Type B pancreatic cell (in vitro differentiated cells): ENCODE measurements around the gene EBI3. TPM values are rescaled to one million over a fixed set of nuclear protein-coding genes. Genes with fewer than 3 reads are reported as not detected.
"Not testable (repeated sequence)": the region's sequence is repeated elsewhere in the genome, so short reads cannot be mapped to it uniquely, and the experiment has no call there.

Experiments
- DNase-seq: peaks from one replicate; pipeline ENCODE4 v3.0.0; 2021; ENCODE audit warnings: mixed read lengths; ENCODE audit not compliant: unreplicated experiment; ENCODE audit errors: extremely low spot score
- H3K27ac Mint-ChIP-seq: 2 replicates; pipeline ENCODE4 v1.8.0; 2021; ENCODE audit warnings: mild to moderate bottlenecking, mixed read lengths
- H3K27me3 Mint-ChIP-seq: 2 replicates; pipeline ENCODE4 v1.8.0; 2021; ENCODE audit warnings: mixed read lengths
- H3K36me3 Mint-ChIP-seq: 2 replicates; pipeline ENCODE4 v1.8.0; 2021; ENCODE audit warnings: mixed read lengths
- H3K4me1 Mint-ChIP-seq: one replicate; pipeline ENCODE4 v1.8.0; 2021; ENCODE audit warnings: mixed read lengths; ENCODE audit not compliant: unreplicated experiment
- H3K4me3 Mint-ChIP-seq: 2 replicates; pipeline ENCODE4 v1.8.0; 2021; ENCODE audit warnings: mild to moderate bottlenecking, mixed read lengths
- H3K9me3 Mint-ChIP-seq: 2 replicates; pipeline ENCODE4 v1.8.0; 2021; ENCODE audit warnings: mixed read lengths
- CTCF ChIP-seq: fragments of 200-600 bp; sonication (generic); conservative IDR thresholded peaks from 2 replicates; pipeline ENCODE4 v1.5.0; 2021; ENCODE audit warnings: antibody characterized with exemption, mild to moderate bottlenecking
- total RNA-seq: library from RNA; stranded (reverse); gene quantifications from 2 replicates; pipeline ENCODE4 v1.2.1, GENCODE V29; 2021; ENCODE audit warnings: low replicate concordance

The EBI3 gene
- total RNA-seq, 1 donor from 2014 or later: 0.43 TPM

- H3K27me3 Mint-ChIP-seq: peaks cover 9% of the 10 kb centered on the region
- no peaks in the 10 kb centered on the region for H3K9me3 Mint-ChIP-seq
- no peaks in the 10 kb centered on the region for H3K4me1 Mint-ChIP-seq
- H3K4me3 Mint-ChIP-seq: no peak overlapping the region
- H3K36me3 Mint-ChIP-seq: no peaks in the 10 kb centered on the region
- no peak for TF ChIP-seq CTCF
- H3K27ac Mint-ChIP-seq: no peak overlapping the region
- no peak for DNase-seq
Observed at GRCh38 chr19:4272894-4273293, 43.6 kb downstream of the EBI3 start.

- H3K27ac Mint-ChIP-seq, H3K4me1 Mint-ChIP-seq, H3K36me3 Mint-ChIP-seq, H3K9me3 Mint-ChIP-seq, DNase-seq, H3K4me3 Mint-ChIP-seq: not testable (repeated sequence)
- peaks cover 18% of the 10 kb centered on the region for H3K27me3 Mint-ChIP-seq
Observed at GRCh38 chr19:4274321-4274686, 45.0 kb downstream of the EBI3 start.

- peak overlapping the region; percentile 64 for H3K4me3 Mint-ChIP-seq
- H3K4me1 Mint-ChIP-seq: no peaks in the 10 kb centered on the region
- no peak for DNase-seq
- no peaks in the 10 kb centered on the region for H3K36me3 Mint-ChIP-seq
- TF ChIP-seq CTCF: no peak
- peaks cover 43% of the 10 kb centered on the region for H3K27me3 Mint-ChIP-seq
- H3K27ac Mint-ChIP-seq: peak overlapping the region; percentile 31
- no peaks in the 10 kb centered on the region for H3K9me3 Mint-ChIP-seq
Observed at GRCh38 chr19:4277191-4277696, 47.9 kb downstream of the EBI3 start.

GRCh38 chr19:4278010-4278409, 48.7 kb downstream of the EBI3 start:
- Mint-ChIP-seq H3K27ac (no peak overlapping the region), H3K27me3 (peaks cover 46% of the 10 kb centered on the region)

GRCh38 chr19:4278419-4279266, 49.3 kb downstream of the EBI3 start, which contains the start of gene SHD:
Gene SHD, plus strand, starts transcription at chr19:4279266. Its CDS starts 798 bp downstream, at chr19:4280064.
- Mint-ChIP-seq H3K27me3 (peaks cover 50% of the 10 kb centered on the region), H3K4me3 (peak within 1 kb of the TSS; percentile 85), H3K4me1 (no peaks in the 10 kb centered on the region), H3K36me3 (no peaks in the 10 kb centered on the region), H3K9me3 (no peaks in the 10 kb centered on the region), H3K27ac (no peak within 1 kb of the TSS)
- TF ChIP-seq CTCF: no peak
- DNase-seq: no peak

More at GRCh38 chr19:4278010-4278409, 48.7 kb downstream of the EBI3 start:
- no peak for DNase-seq
- no peak for TF ChIP-seq CTCF
- Mint-ChIP-seq H3K4me3 (peak overlapping the region; percentile 52), H3K4me1 (no peaks in the 10 kb centered on the region), H3K36me3 (no peaks in the 10 kb centered on the region), H3K9me3 (no peaks in the 10 kb centered on the region)

GRCh38 chr19:4279267-4279529, 49.9 kb downstream of the EBI3 start:
- H3K27ac Mint-ChIP-seq: no peak overlapping the region
- H3K27me3 Mint-ChIP-seq: peaks cover 50% of the 10 kb centered on the region
- TF ChIP-seq CTCF: no peak
- H3K36me3 Mint-ChIP-seq: no peaks in the 10 kb centered on the region
- no peaks in the 10 kb centered on the region for H3K4me1 Mint-ChIP-seq
- H3K4me3 Mint-ChIP-seq: no peak overlapping the region
- no peaks in the 10 kb centered on the region for H3K9me3 Mint-ChIP-seq
- DNase-seq: no peak
